ENCODE data around the gene GADD45B. TPM values are rescaled to one million over a fixed set of nuclear protein-coding genes. Genes with fewer than 3 reads are reported as not detected.
A peak's percentile ranks its signal among the peaks of the same experiment; 100 is the strongest.

Gene GADD45B
- total RNA-seq, 1 donor from 2014 or later = 177 TPM

- H3K27ac Mint-ChIP-seq (ENCODE audit: unreplicated experiment) = peak overlapping the region; percentile 17
- peaks cover 5% of the 10 kb centered on the region for H3K36me3 Mint-ChIP-seq (ENCODE audit: low read depth)
- DNase-seq (ENCODE audit: low spot score) = no peak
- no peak overlapping the region for H3K4me3 Mint-ChIP-seq (ENCODE audit: unreplicated experiment)
- H3K27me3 Mint-ChIP-seq (ENCODE audit: low read depth) = no peaks in the 10 kb centered on the region
- no peak for TF ChIP-seq CTCF (IDR thresholded peaks at IDR 0.05)
- no peaks in the 10 kb centered on the region for H3K4me1 Mint-ChIP-seq (ENCODE audit: low read depth)
- H3K9me3 Mint-ChIP-seq (ENCODE audit: low read depth) = no peaks in the 10 kb centered on the region
These were observed 42.1 kb upstream of the GADD45B start for GRCh38 chr19:2433854-2434253.

- no peaks in the 10 kb centered on the region for H3K9me3 Mint-ChIP-seq (ENCODE audit: low read depth)
- no peaks in the 10 kb centered on the region for H3K27me3 Mint-ChIP-seq (ENCODE audit: low read depth)
- no peaks in the 10 kb centered on the region for H3K4me1 Mint-ChIP-seq (ENCODE audit: low read depth)
- no peak overlapping the region for H3K4me3 Mint-ChIP-seq (ENCODE audit: unreplicated experiment)
- H3K36me3 Mint-ChIP-seq (ENCODE audit: low read depth) = peaks cover 5% of the 10 kb centered on the region
- H3K27ac Mint-ChIP-seq (ENCODE audit: unreplicated experiment) = no peak overlapping the region
- no peak for TF ChIP-seq CTCF (IDR thresholded peaks at IDR 0.05)
- DNase-seq (ENCODE audit: low spot score) = no peak
These were observed 41.7 kb upstream of the GADD45B start for GRCh38 chr19:2434267-2434666.

DNA sequence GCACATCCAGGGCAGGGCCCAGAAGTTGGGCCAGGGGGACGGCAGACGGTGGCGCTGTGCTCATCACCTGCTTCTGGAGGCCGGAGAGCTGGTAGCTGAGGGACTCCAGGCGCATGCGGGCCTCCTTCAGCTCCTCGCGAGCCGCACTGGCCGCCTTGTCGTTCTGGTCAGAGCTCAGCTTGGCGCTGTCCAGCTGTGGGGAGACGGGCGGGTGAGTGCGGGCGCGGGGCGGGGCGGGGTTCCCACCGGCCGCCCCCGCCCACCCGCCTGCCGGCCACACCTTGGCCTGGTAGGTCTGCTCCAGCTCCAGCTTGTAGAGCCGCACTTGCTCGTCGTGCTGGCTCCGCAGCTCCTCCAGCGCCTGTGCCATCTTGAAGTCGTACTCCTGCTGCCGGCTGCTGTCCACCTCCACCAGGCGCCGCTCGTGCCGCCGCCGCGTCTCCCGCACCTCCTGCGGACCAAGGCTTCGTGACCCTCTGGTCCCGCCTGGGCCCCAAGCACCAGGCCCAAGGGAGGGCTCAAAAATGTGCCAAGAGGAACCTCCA is 41.1 kb upstream of the GADD45B start:
- Mint-ChIP-seq H3K4me1 (ENCODE audit: low read depth) (no peaks in the 10 kb centered on the region), H3K4me3 (ENCODE audit: unreplicated experiment) (no peak overlapping the region), H3K27ac (ENCODE audit: unreplicated experiment) (no peak overlapping the region), H3K36me3 (ENCODE audit: low read depth) (peaks cover 3% of the 10 kb centered on the region), H3K9me3 (ENCODE audit: low read depth) (no peaks in the 10 kb centered on the region), H3K27me3 (ENCODE audit: low read depth) (no peaks in the 10 kb centered on the region)
- no peak for TF ChIP-seq CTCF (IDR thresholded peaks at IDR 0.05)
- DNase-seq (ENCODE audit: low spot score) = no peak

GRCh38 chr19:2436384-2436783 is 39.5 kb upstream of the GADD45B start:
- DNase-seq (ENCODE audit: low spot score) = no peak
- no peak for TF ChIP-seq CTCF (IDR thresholded peaks at IDR 0.05)
- Mint-ChIP-seq H3K4me1 (ENCODE audit: low read depth) (no peaks in the 10 kb centered on the region), H3K27ac (ENCODE audit: unreplicated experiment) (no peak overlapping the region), H3K27me3 (ENCODE audit: low read depth) (no peaks in the 10 kb centered on the region), H3K9me3 (ENCODE audit: low read depth) (no peaks in the 10 kb centered on the region), H3K36me3 (ENCODE audit: low read depth) (peaks cover 6% of the 10 kb centered on the region), H3K4me3 (ENCODE audit: unreplicated experiment) (no peak overlapping the region)

DNA sequence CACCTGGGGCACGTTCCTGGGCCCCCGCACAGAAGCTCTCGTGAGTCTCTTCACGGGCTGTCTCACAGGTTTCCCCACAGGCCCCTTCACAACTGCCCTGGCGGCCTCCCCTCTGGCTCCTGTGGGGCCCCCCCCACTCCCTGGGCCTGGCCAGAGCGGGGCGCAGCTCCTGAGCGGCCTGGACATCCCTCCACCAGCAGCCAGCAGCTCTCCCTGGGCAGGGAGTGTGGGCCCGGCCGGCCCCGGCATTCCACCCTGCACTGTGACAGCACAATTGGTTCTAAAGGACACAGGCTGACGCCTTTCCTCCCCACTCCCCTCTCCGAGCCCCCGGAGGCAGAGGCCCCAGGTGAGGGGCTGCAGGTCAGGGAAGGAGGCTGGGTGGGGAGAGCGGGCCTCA is 39.0 kb upstream of the GADD45B start:
- no peak overlapping the region for H3K27ac Mint-ChIP-seq (ENCODE audit: unreplicated experiment)
- H3K36me3 Mint-ChIP-seq (ENCODE audit: low read depth) = peaks cover 6% of the 10 kb centered on the region
- no peak for DNase-seq (ENCODE audit: low spot score)
- H3K4me3 Mint-ChIP-seq (ENCODE audit: unreplicated experiment) = no peak overlapping the region
- no peaks in the 10 kb centered on the region for H3K9me3 Mint-ChIP-seq (ENCODE audit: low read depth)
- no peaks in the 10 kb centered on the region for H3K27me3 Mint-ChIP-seq (ENCODE audit: low read depth)
- no peak for TF ChIP-seq CTCF (IDR thresholded peaks at IDR 0.05)
- no peaks in the 10 kb centered on the region for H3K4me1 Mint-ChIP-seq (ENCODE audit: low read depth)
